Measurements from ENCODE around the gene PSMA4. TPM values are rescaled to one million over a fixed set of nuclear protein-coding genes. Genes with fewer than 3 reads are reported as not detected.
A peak's percentile ranks its signal among the peaks of the same experiment; 100 is the strongest.

The PSMA4 gene
- total RNA-seq = 100 to 1,000 TPM in 2 of 5 donors, 10 to 100 TPM in 2, 1 to 10 TPM in 1; 7.2 to 393 (median 50.3) TPM
- polyA plus RNA-seq = 100 to 1,000 TPM; 150 to 257 (median 228) TPM
- long read RNA-seq, donor 1, full-length matches to known transcripts = 32 of 174 reads
- long read RNA-seq, donor 1, partial matches to known transcripts = 142 of 174 reads
- long read RNA-seq, donor 1, other reads (novel, unspliced or antisense) = 0 of 174 reads
- long read RNA-seq, donor 2, full-length matches to known transcripts = 60 of 157 reads
- long read RNA-seq, donor 2, partial matches to known transcripts = 97 of 157 reads
- long read RNA-seq, donor 2, other reads (novel, unspliced or antisense) = 0 of 157 reads
- long read RNA-seq, donor 3, full-length matches to known transcripts = 32 of 85 reads
- long read RNA-seq, donor 3, partial matches to known transcripts = 53 of 85 reads
- long read RNA-seq, donor 3, other reads (novel, unspliced or antisense) = 0 of 85 reads
- long read RNA-seq, donor 4, full-length matches to known transcripts = 8 of 8 reads
- long read RNA-seq, donor 4, partial matches to known transcripts = 0 of 8 reads
- long read RNA-seq, donor 4, other reads (novel, unspliced or antisense) = 0 of 8 reads
- long read RNA-seq, donor 5, full-length matches to known transcripts = 73 of 142 reads
- long read RNA-seq, donor 5, partial matches to known transcripts = 69 of 142 reads
- long read RNA-seq, donor 5, other reads (novel, unspliced or antisense) = 0 of 142 reads
- long read RNA-seq, donor 6, full-length matches to known transcripts = 122 of 424 reads
- long read RNA-seq, donor 6, partial matches to known transcripts = 295 of 424 reads
- long read RNA-seq, donor 6, other reads (novel, unspliced or antisense) = 7 of 424 reads
- long read RNA-seq, donor 7, full-length matches to known transcripts = 85 of 224 reads
- long read RNA-seq, donor 7, partial matches to known transcripts = 139 of 224 reads
- long read RNA-seq, donor 7, other reads (novel, unspliced or antisense) = 0 of 224 reads
- long read RNA-seq, donor 8, full-length matches to known transcripts = 68 of 180 reads
- long read RNA-seq, donor 8, partial matches to known transcripts = 112 of 180 reads
- long read RNA-seq, donor 8, other reads (novel, unspliced or antisense) = 0 of 180 reads
- long read RNA-seq, donor 9, full-length matches to known transcripts = 71 of 134 reads
- long read RNA-seq, donor 9, partial matches to known transcripts = 58 of 134 reads
- long read RNA-seq, donor 9, other reads (novel, unspliced or antisense) = 5 of 134 reads
- long read RNA-seq, donor 10, full-length matches to known transcripts = 26 of 84 reads
- long read RNA-seq, donor 10, partial matches to known transcripts = 58 of 84 reads
- long read RNA-seq, donor 10, other reads (novel, unspliced or antisense) = 0 of 84 reads

DNA sequence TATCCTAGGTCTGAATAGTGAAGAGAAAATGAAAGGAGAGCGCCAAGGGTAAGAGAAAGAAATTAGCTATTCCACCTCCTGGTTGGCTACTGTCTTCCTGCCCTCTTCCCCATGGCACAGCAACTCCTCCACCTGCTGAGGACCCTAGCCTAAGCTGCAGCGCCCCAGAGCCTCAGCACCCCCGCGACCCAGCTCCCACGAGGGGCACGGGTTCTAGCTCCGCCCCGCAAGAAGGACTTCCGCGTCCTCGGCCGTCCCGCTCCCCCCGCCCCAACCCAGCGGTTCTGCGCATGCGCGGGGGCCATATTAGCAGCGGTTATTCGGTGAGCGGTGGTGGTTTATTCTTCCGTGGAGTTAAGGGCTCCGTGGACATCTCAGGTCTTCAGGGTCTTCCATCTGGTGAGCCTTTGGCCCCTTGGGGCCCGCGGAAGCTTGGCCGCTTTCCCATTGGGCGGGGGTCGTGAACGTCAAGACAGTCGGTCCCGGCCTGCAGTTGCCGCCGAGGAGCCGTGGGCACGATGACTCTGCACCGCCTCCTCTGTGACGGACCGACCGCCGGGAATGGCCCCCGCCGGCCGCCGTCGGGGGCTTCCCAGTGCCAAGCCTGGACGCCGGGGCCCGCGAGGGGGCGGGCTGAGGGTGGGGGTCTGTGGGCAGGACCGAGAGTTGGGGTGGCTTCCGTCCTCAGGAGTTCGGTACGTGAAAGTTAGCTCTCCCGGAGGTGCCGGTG, at the start of gene PSMA4:
Gene PSMA4 (plus strand): TSS at position 304 of the 730 bp plus-strand sequence. CDS start 1,484 bp downstream, outside the sequence.
- peak within 1 kb of the TSS; percentile 91 to 97 (median 94) for H3K27ac ChIP-seq
- peak in 2 of 4 donors; percentile 34 to 43 for TF ChIP-seq POLR2A (IDR thresholded peaks at IDR 0.05)
- peak; percentile 39 to 93 (median 88) for TF ChIP-seq POLR2AphosphoS5 (IDR thresholded peaks at IDR 0.05)
- TF ChIP-seq CTCF (IDR thresholded peaks at IDR 0.05) = peak in 1 of 7 experiments; percentile 12
- no peak for TF ChIP-seq EP300 (IDR thresholded peaks at IDR 0.05)
- H3K4me1 ChIP-seq = peaks cover 15 to 31% (median 27%) of the 10 kb centered on the region in 4 donors
- peak; percentile 94 to 97 for DNase-seq
- intact Hi-C loops (cut with DNase I; ENCODE audit: low total_unique reads) = no loop called here
- H3K36me3 ChIP-seq = peaks cover 13 to 32% (median 30%) of the 10 kb centered on the region in 4 donors
- H3K4me3 ChIP-seq = peak within 1 kb of the TSS; percentile 69 to 81 (median 72)
- H3K27me3 ChIP-seq = no peaks in the 10 kb centered on the region
- WGBS, 5 donors = 0 to 1% (median 0%) methylated on average over 12 to 56 of the region's 56 CpGs
- H3K9me3 ChIP-seq = no peaks in the 10 kb centered on the region

DNA sequence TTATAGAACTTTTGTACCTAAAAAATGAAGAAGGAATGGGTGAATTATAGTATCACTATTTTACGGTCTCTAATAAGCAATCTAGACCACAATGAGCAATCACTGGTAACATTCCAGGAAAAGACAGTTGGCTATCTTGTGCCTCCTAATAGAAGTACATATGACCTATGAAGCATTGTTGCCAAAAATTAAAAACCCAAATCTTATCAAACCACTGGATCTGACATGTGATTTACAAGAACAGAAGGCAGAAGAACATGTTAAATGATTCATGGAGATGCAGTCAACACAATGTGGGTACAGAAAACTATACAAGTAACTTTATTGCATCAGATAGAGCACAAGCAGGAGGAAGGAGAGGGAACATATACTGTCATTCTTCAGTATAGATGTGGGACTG, 47.4 kb upstream of the PSMA4 start:
- intact Hi-C loops (cut with DNase I; ENCODE audit: low total_unique reads) = no loop called here
- DNase-seq = no peak
- 81 to 96% (median 85%) methylated on average over 1 of the region's 1 CpG for WGBS, 5 donors

DNA sequence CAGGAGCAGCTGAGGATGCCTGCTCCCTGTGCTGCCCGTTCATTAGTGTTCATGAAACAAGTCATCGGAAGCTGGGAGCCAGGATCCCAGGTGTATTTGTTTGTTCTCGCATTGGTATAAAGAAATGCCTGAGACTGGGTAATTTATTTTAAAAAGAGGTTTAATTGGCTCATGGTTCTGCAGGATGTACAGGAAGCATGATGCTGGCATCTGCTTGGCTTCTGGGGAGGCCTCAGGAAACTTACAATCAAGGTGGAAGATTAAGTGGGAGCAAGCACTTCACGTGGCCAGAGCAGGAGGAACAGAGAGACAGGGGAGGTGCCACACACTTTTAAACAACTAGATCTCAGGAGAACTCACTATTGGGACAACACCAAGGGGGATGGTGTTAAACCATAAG, 38.4 kb upstream of the PSMA4 start:
- no peaks in the 10 kb centered on the region for H3K27me3 ChIP-seq
- H3K36me3 ChIP-seq = peaks cover 16 to 54% (median 48%) of the 10 kb centered on the region in 4 donors
- intact Hi-C loops (cut with DNase I; ENCODE audit: low total_unique reads) = no loop called here
- TF ChIP-seq POLR2AphosphoS5 (IDR thresholded peaks at IDR 0.05) (no peak), CTCF (IDR thresholded peaks at IDR 0.05) (no peak), EP300 (IDR thresholded peaks at IDR 0.05) (no peak), POLR2A (IDR thresholded peaks at IDR 0.05) (no peak)
- peaks cover 0 to 5% (median 1%) of the 10 kb centered on the region in 4 donors for H3K4me1 ChIP-seq
- DNase-seq = no peak
- H3K9me3 ChIP-seq = no peaks in the 10 kb centered on the region
- H3K27ac ChIP-seq = no peak overlapping the region
- 72 to 98% (median 84%) methylated on average over 4 of the region's 4 CpGs for WGBS, 5 donors
- no peak overlapping the region for H3K4me3 ChIP-seq

More for the DNA sequence above, 47.4 kb upstream of the PSMA4 start:
- Histone ChIP-seq H3K27me3 (no peaks in the 10 kb centered on the region), H3K36me3 (peaks cover 37 to 100% (median 98%) of the 10 kb centered on the region in 4 donors), H3K9me3 (no peaks in the 10 kb centered on the region), H3K4me3 (no peak overlapping the region), H3K27ac (no peak overlapping the region), H3K4me1 (peaks cover 0 to 10% (median 5%) of the 10 kb centered on the region in 4 donors)
- TF ChIP-seq POLR2AphosphoS5 (IDR thresholded peaks at IDR 0.05) = no peak

GRCh38 chr15:78502641-78503040, 37.6 kb upstream of the PSMA4 start:
- Histone ChIP-seq H3K27ac (no peak overlapping the region), H3K9me3 (no peaks in the 10 kb centered on the region), H3K36me3 (peaks cover 10 to 46% (median 41%) of the 10 kb centered on the region in 4 donors), H3K4me3 (no peak overlapping the region), H3K4me1 (peaks cover 0 to 10% (median 3%) of the 10 kb centered on the region in 4 donors), H3K27me3 (no peaks in the 10 kb centered on the region)
- DNase-seq = no peak
- TF ChIP-seq POLR2A (IDR thresholded peaks at IDR 0.05) = no peak
- TF ChIP-seq EP300 (IDR thresholded peaks at IDR 0.05) = no peak
- no peak for TF ChIP-seq POLR2AphosphoS5 (IDR thresholded peaks at IDR 0.05)
- TF ChIP-seq CTCF (IDR thresholded peaks at IDR 0.05) = no peak
- intact Hi-C loops (cut with DNase I; ENCODE audit: low total_unique reads) = no loop called here
- WGBS, 5 donors = 89 to 99% (median 95%) methylated on average over 2 of the region's 2 CpGs

Data from stomach (tissue), 19 donors.